OCI-LY7 (cell line): ENCODE measurements around the gene MRPL23. TPM values are rescaled to one million over a fixed set of nuclear protein-coding genes. Genes with fewer than 3 reads are reported as not detected.

Source experiments
- BruUV-seq: library from RNA; stranded (reverse); fragments of 400-500 nt; replicated peaks from 2 replicates; lab custom pipeline; 2021; lab: Mats Ljungman, UMichigan
- CTCF ChIA-PET: fragments of 300-600 bp; sonication (Branson Sonifier 250); formaldehyde crosslinking; loops from one replicate; lab custom pipeline; 2022; ENCODE audit warnings: antibody characterized with exemption; ENCODE audit not compliant: unreplicated experiment; lab: Charles Lee
- POLR2A ChIA-PET: fragments of 300-600 bp; sonication (Branson Sonifier 250); formaldehyde crosslinking; loops from one replicate; lab custom pipeline; 2022; ENCODE audit warnings: antibody characterized with exemption; lab: Charles Lee
- DNase-seq: peaks from one replicate; pipeline ENCODE4 v3.0.0-alpha.2; 2015; ENCODE audit warnings: low spot score
- H2AFZ ChIP-seq: fragments of 200-600 bp; sonication (generic), shearing (Covaris generic); 2 replicates; pipeline ENCODE4 v1.6.1; 2014; ENCODE audit warnings: mild to moderate bottlenecking, antibody characterized with exemption, low read length, moderate library complexity
- H3K27ac ChIP-seq: fragments of 200-600 bp; sonication (generic); 2 replicates; pipeline ENCODE4 v1.5.1; 2014; ENCODE audit warnings: mixed run types, low read depth, mild to moderate bottlenecking, moderate library complexity, low read length, inconsistent platforms; ENCODE audit not compliant: poor library complexity, severe bottlenecking
- H3K36me3 ChIP-seq: fragments of 200-600 bp; sonication (generic); 2 replicates; pipeline ENCODE4 v1.6.1; 2014; ENCODE audit warnings: mild to moderate bottlenecking, antibody characterized with exemption, low read length, moderate library complexity, mixed read lengths; ENCODE audit not compliant: insufficient read depth
- H3K4me1 ChIP-seq: fragments of 200-600 bp; sonication (generic); 2 replicates; pipeline ENCODE4 v1.5.1; 2014; ENCODE audit warnings: mild to moderate bottlenecking, low read length; ENCODE audit not compliant: insufficient read depth, poor library complexity, severe bottlenecking
- H3K4me2 ChIP-seq: fragments of 200-600 bp; sonication (generic); 2 replicates; pipeline ENCODE4 v1.6.1; 2014; ENCODE audit warnings: mild to moderate bottlenecking, low read length
- H3K4me3 ChIP-seq: fragments of 200-600 bp; sonication (generic); 2 replicates; pipeline ENCODE4 v1.5.1; 2014; ENCODE audit warnings: mild to moderate bottlenecking, low read depth, low read length; ENCODE audit not compliant: poor library complexity, severe bottlenecking
- H3K79me2 ChIP-seq: fragments of 200-600 bp; sonication (generic); 2 replicates; pipeline ENCODE4 v1.6.1; 2016; ENCODE audit warnings: low read depth, mild to moderate bottlenecking, low read length, moderate library complexity, mixed read lengths; ENCODE audit not compliant: insufficient read depth
- H3K9me2 ChIP-seq: fragments of 200-600 bp; sonication (generic); 2 replicates; pipeline ENCODE4 v1.6.1; 2016; ENCODE audit warnings: mild to moderate bottlenecking, low read length, mixed read lengths; ENCODE audit not compliant: insufficient read depth
- H3K9me3 ChIP-seq: fragments of 200-600 bp; sonication (generic); 2 replicates; pipeline ENCODE4 v1.6.1; 2014; ENCODE audit warnings: mild to moderate bottlenecking, mixed run types, low read length, mixed read lengths
- H4K20me1 ChIP-seq: fragments of 200-600 bp; sonication (generic); 2 replicates; pipeline ENCODE4 v1.6.1; 2014; ENCODE audit warnings: mild to moderate bottlenecking, antibody characterized with exemption, low read length, moderate library complexity, mixed read lengths; ENCODE audit not compliant: insufficient read depth
- EZH2phosphoT487 ChIP-seq: fragments of 200-600 bp; sonication (generic); IDR thresholded peaks from 2 replicates; pipeline ENCODE4 v1.6.1; 2018; ENCODE audit warnings: low read depth, borderline replicate concordance, mild to moderate bottlenecking, mixed run types, antibody characterized with exemption, low read length, moderate library complexity, mixed read lengths
- intact Hi-C: fragments of 100-400 bp; cut with micrococcal nuclease; formaldehyde crosslinking; loops from one replicate; pipeline ENCODE4 v1.10.0; 2022; ENCODE audit not compliant: unreplicated experiment
- total RNA-seq, 2 experiments: library from RNA; depleted of rRNA in 1 of 2; stranded (reverse); fragments of >200 nt in 1 of 2; shearing (Covaris generic) in 1 of 2; gene quantifications; 2 replicates each; pipeline ENCODE4 v1.2.3, GENCODE V29; 2014 to 2022
- TF ChIP-seq, protein P1 (sequence below): fragments of 200-600 bp; sonication (generic); conservative IDR thresholded peaks from 2 replicates; pipeline ENCODE4 v1.5.1; 2014; ENCODE audit warnings: mild to moderate bottlenecking, antibody characterized with exemption, low read length, moderate library complexity, mixed read lengths

The MRPL23 gene
- total RNA-seq, 2 experiments from 2014 or later = 131 to 149 TPM

DNA sequence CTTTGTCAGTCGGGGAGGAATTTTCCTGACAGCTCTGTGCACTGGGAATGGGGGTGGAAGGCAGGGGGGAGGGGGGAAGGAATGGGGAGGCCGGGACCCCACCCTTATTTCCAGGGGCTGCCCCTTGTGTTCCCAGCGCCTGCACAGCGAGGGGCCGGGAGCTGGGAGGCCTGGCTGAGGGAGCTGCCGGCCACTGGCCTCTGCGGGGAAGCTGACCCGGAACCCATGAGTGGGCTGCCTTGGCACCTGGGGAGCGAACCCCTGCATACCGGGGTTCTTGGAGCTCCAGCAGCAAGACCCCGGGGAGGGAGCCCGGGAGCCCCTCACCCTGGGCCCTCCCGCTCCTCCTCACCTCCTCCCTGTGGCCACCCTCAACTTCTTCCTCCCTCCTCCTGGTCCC lies 47.0 kb downstream of the MRPL23 start:
- no peaks in the 10 kb centered on the region for H4K20me1 ChIP-seq
- no peaks in the 10 kb centered on the region for H3K36me3 ChIP-seq
- ChIA-PET POLR2A (no interaction called here), CTCF (no interaction called here)
- no peak overlapping the region for H2AFZ ChIP-seq
- no TSS peak for BruUV-seq
- no peaks in the 10 kb centered on the region for H3K79me2 ChIP-seq
- no peaks in the 10 kb centered on the region for H3K9me2 ChIP-seq
- no peaks in the 10 kb centered on the region for H3K9me3 ChIP-seq
- intact Hi-C loops = no loop called here
- H3K4me2 ChIP-seq = no peak overlapping the region
- H3K27ac ChIP-seq = no peak overlapping the region
- H3K4me1 ChIP-seq = no peaks in the 10 kb centered on the region
- no peak overlapping the region for H3K4me3 ChIP-seq
- no peak for DNase-seq
- no peak for TF ChIP-seq EZH2phosphoT487
- TF ChIP-seq, protein P1, sequence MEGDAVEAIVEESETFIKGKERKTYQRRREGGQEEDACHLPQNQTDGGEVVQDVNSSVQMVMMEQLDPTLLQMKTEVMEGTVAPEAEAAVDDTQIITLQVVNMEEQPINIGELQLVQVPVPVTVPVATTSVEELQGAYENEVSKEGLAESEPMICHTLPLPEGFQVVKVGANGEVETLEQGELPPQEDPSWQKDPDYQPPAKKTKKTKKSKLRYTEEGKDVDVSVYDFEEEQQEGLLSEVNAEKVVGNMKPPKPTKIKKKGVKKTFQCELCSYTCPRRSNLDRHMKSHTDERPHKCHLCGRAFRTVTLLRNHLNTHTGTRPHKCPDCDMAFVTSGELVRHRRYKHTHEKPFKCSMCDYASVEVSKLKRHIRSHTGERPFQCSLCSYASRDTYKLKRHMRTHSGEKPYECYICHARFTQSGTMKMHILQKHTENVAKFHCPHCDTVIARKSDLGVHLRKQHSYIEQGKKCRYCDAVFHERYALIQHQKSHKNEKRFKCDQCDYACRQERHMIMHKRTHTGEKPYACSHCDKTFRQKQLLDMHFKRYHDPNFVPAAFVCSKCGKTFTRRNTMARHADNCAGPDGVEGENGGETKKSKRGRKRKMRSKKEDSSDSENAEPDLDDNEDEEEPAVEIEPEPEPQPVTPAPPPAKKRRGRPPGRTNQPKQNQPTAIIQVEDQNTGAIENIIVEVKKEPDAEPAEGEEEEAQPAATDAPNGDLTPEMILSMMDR = no peak

- ChIA-PET POLR2A (interaction anchor here (0.7 kb wide), 1 partner anchor 612 kb away, joined by 3 read pairs; no protein-coding TSS in a partner anchor), CTCF (no interaction called here)
- H3K9me3 ChIP-seq = no peaks in the 10 kb centered on the region
- TF ChIP-seq, protein P1 = no peak
- no peak for TF ChIP-seq EZH2phosphoT487
- no TSS peak for BruUV-seq
- H3K9me2 ChIP-seq = no peaks in the 10 kb centered on the region
- no peak for DNase-seq
- H3K4me1 ChIP-seq = no peaks in the 10 kb centered on the region
- intact Hi-C loops = no loop called here
- H2AFZ ChIP-seq = no peak within 1 kb of the TSS
- no peak within 1 kb of the TSS for H3K4me2 ChIP-seq
- H3K4me3 ChIP-seq = no peak within 1 kb of the TSS
- H3K79me2 ChIP-seq = no peaks in the 10 kb centered on the region
- H3K36me3 ChIP-seq = no peaks in the 10 kb centered on the region
- no peak within 1 kb of the TSS for H3K27ac ChIP-seq
- no peaks in the 10 kb centered on the region for H4K20me1 ChIP-seq
Observed at GRCh38 chr11:1997755-1998154, 50.6 kb downstream of the MRPL23 start, which contains the start of gene H19. H19 (minus strand) TSS chr11:1997842.

GRCh38 chr11:1998290-1998689 lies 51.2 kb downstream of the MRPL23 start:
- H2AFZ ChIP-seq = no peak overlapping the region
- intact Hi-C loops = no loop called here
- TF ChIP-seq, protein P1 = no peak
- no peak for TF ChIP-seq EZH2phosphoT487
- no peak overlapping the region for H3K27ac ChIP-seq
- BruUV-seq = no TSS peak
- POLR2A ChIA-PET = no interaction called here
- no peaks in the 10 kb centered on the region for H3K36me3 ChIP-seq
- no peaks in the 10 kb centered on the region for H3K79me2 ChIP-seq
- no peaks in the 10 kb centered on the region for H4K20me1 ChIP-seq
- no peaks in the 10 kb centered on the region for H3K4me1 ChIP-seq
- CTCF ChIA-PET = interaction anchor here (0.5 kb wide), 1 partner anchor 148 kb away, joined by 3 read pairs; no protein-coding TSS in a partner anchor
- H3K4me2 ChIP-seq = no peak overlapping the region
- DNase-seq = no peak
- no peaks in the 10 kb centered on the region for H3K9me3 ChIP-seq
- H3K4me3 ChIP-seq = no peak overlapping the region
- H3K9me2 ChIP-seq = no peaks in the 10 kb centered on the region
